Measurements from ENCODE around the gene CAMK4. TPM values are rescaled to one million over a fixed set of nuclear protein-coding genes. Genes with fewer than 3 reads are reported as not detected.

The CAMK4 gene
- total and polyA plus RNA-seq, 2 of the 8 experiments (the other 6 are each of a cell fraction or from before 2014, with no cell fraction given): 1.8 to 8.3 TPM

GRCh38 chr5:111226556-111226955, 2.4 kb downstream of the CAMK4 start:
- no peak overlapping the region for H4K91ac ChIP-seq (replicated peaks; ENCODE audit: insufficient read length, low read length)
- H2BK20ac ChIP-seq (ENCODE audit: low read length): no peak overlapping the region
- FAIRE-seq: no peak
- no peaks in the 10 kb centered on the region for H3K79me1 ChIP-seq (ENCODE audit: low read depth, low read length)
- H2AFZ ChIP-seq (ENCODE audit: low read length): no peak overlapping the region
- H4K5ac ChIP-seq (ENCODE audit: insufficient read length, low read depth, low read length): no peak overlapping the region
- H2BK5ac ChIP-seq (ENCODE audit: low read depth, low read length): no peak overlapping the region
- H2BK120ac ChIP-seq (replicated peaks; ENCODE audit: low read depth, low read length): no peak overlapping the region
- H3K23me2 ChIP-seq (ENCODE audit: low read depth, low read length): peaks cover 11% of the 10 kb centered on the region; the same call in 1 of the 2 replicates
- H2BK15ac ChIP-seq (ENCODE audit: low read length): no peak overlapping the region
- DNase-seq (ENCODE audit: low read depth in 1 of 2, low spot score in 2 of 2): no peak
- no peak overlapping the region for H3K18ac ChIP-seq (ENCODE audit: extremely low read depth, low read length)
- H3K14ac ChIP-seq (ENCODE audit: insufficient read length): no peak overlapping the region
- POLR2A ChIA-PET (ENCODE audit: partially characterized antibody): interaction anchor here (1.6 kb wide), 1 partner anchor 9 kb away, joined by 5 read pairs; no protein-coding TSS in a partner anchor
- TF ChIP-seq RXRA (IDR thresholded peaks at IDR 0.05; ENCODE audit: insufficient read depth, low read depth, low read length) (no peak), HDAC6 (IDR thresholded peaks at IDR 0.05; ENCODE audit: low read depth, low read length) (no peak), CBX8 (IDR thresholded peaks at IDR 0.05; ENCODE audit: borderline replicate concordance, low read depth, low read length) (no peak)
- no peaks in the 10 kb centered on the region for H4K20me1 ChIP-seq (replicated peaks in 1 of 2; ENCODE audit: control insufficient read depth in 1 of 2, insufficient read depth in 2 of 2, low read length in 2 of 2)
- no peaks in the 10 kb centered on the region for H3K36me3 ChIP-seq (ENCODE audit: control insufficient read depth in 2 of 4, insufficient read depth in 4 of 4, low read length in 3 of 4)
- H3K4me1 ChIP-seq (replicated peaks in 1 of 4; ENCODE audit: control insufficient read depth in 3 of 4, insufficient read depth in 4 of 4, low read length in 3 of 4): peaks cover 0 to 7% (median 2%) of the 10 kb centered on the region in 4 experiments; a peak in 1 of 7 replicates
- H3K23ac ChIP-seq (ENCODE audit: insufficient read length): no peak overlapping the region
- no peak overlapping the region for H3K9ac ChIP-seq (replicated peaks in 1 of 4; ENCODE audit: extremely low read depth in 1 of 4, low read depth in 3 of 4, low read length in 3 of 4)
- no peak overlapping the region for H3K4me3 ChIP-seq (ENCODE audit: extremely low read depth in 1 of 4, insufficient read depth in 2 of 4, low read depth in 3 of 4, low read length in 4 of 4)
- no peak overlapping the region for H3K4ac ChIP-seq (replicated peaks; ENCODE audit: insufficient read length, low read depth, low read length)
- no peak overlapping the region for H3K4me2 ChIP-seq (ENCODE audit: insufficient read depth in 1 of 2, low read depth in 2 of 2, low read length in 2 of 2)
- H3K56ac ChIP-seq (replicated peaks; ENCODE audit: insufficient read length, low read depth, low read length): no peak overlapping the region
- peaks cover 0 to 23% (median 5%) of the 10 kb centered on the region in 4 experiments; a peak in 4 of 7 replicates for H3K27me3 ChIP-seq (replicated peaks in 1 of 4; ENCODE audit: control insufficient read depth in 3 of 4, extremely low read depth in 1 of 4, insufficient read depth in 3 of 4, low read length in 3 of 4)
- H3K9me3 ChIP-seq (ENCODE audit: insufficient read depth in 2 of 2, low read depth in 1 of 2, low read length in 1 of 2): no peaks in the 10 kb centered on the region
- H3K27ac ChIP-seq (ENCODE audit: low read depth, low read length): no peak overlapping the region
- H2BK12ac ChIP-seq (ENCODE audit: low read depth, low read length): no peak overlapping the region
- no peak overlapping the region for H2AK5ac ChIP-seq (ENCODE audit: low read depth, low read length)
- WGBS, 2 experiments (ENCODE audit: extremely low coverage in 1 of 2, insufficient coverage in 1 of 2, insufficient read length in 1 of 2, insufficient replicate concordance in 2 of 2, low coverage in 1 of 2, low lambda C conversion rate in 2 of 2, missing lambda C conversion rate in 1 of 2): 86% methylated on average over 6 of the region's 6 CpGs; no CpG with 5 or more reads in 1 of the 2 experiments
- CTCF ChIA-PET (ENCODE audit: partially characterized antibody): interaction anchor here (0.8 to 1.3 kb wide), 4 partner anchors 9 to 235 kb away, joined by 3 to 4 read pairs (median 3); no protein-coding TSS in a partner anchor
- H3K79me2 ChIP-seq (ENCODE audit: control insufficient read depth in 1 of 2, insufficient read depth in 2 of 2, low read length in 2 of 2): no peaks in the 10 kb centered on the region
- H4K8ac ChIP-seq (ENCODE audit: extremely low read depth, insufficient read depth, low read length): no peak overlapping the region

Measured in H1 (cell line).